Epithelial cell of proximal tubule (primary cell): ENCODE measurements around the gene FKBP1A. TPM values are rescaled to one million over a fixed set of nuclear protein-coding genes. Genes with fewer than 3 reads are reported as not detected.

Experiments
- DNase-seq: peaks from one replicate; pipeline ENCODE4 v3.0.0-alpha.2; 2011; ENCODE audit warnings: low read depth
- H3K4me3 ChIP-seq: 2 replicates; pipeline ENCODE4 v1.5.1; 2011; ENCODE audit warnings: low read depth, mild to moderate bottlenecking, low read length
- CTCF ChIP-seq: conservative IDR thresholded peaks from 2 replicates; pipeline ENCODE4 v1.5.1; 2012; ENCODE audit warnings: low read depth, mild to moderate bottlenecking, low read length
- total RNA-seq: library from RNA; depleted of rRNA; stranded (reverse); fragments of >200 nt; gene quantifications from 2 replicates; pipeline ENCODE4 v1.2.3, GENCODE V29; 2015

Gene FKBP1A
- total RNA-seq, 1 donor from 2014 or later: 188 TPM

- H3K4me3 ChIP-seq: no peak overlapping the region
- DNase-seq: no peak
- no peak for TF ChIP-seq CTCF
These were observed 24.9 kb upstream of the FKBP1A start for GRCh38 chr20:1417790-1418189.

- DNase-seq: no peak
- H3K4me3 ChIP-seq: no peak overlapping the region
- TF ChIP-seq CTCF: no peak
These were observed 24.4 kb upstream of the FKBP1A start for GRCh38 chr20:1417273-1417672.

GRCh38 chr20:1415667-1416468 is 23.0 kb upstream of the FKBP1A start:
- TF ChIP-seq CTCF: no peak
- H3K4me3 ChIP-seq: no peak overlapping the region
- DNase-seq: peak; percentile 93

GRCh38 chr20:1414982-1415381 is 22.1 kb upstream of the FKBP1A start:
- TF ChIP-seq CTCF: no peak
- H3K4me3 ChIP-seq: no peak overlapping the region
- DNase-seq: no peak

GRCh38 chr20:1405801-1406200 is 12.9 kb upstream of the FKBP1A start:
- no peak for DNase-seq
- TF ChIP-seq CTCF: no peak
- no peak overlapping the region for H3K4me3 ChIP-seq

- no peak for DNase-seq
- no peak overlapping the region for H3K4me3 ChIP-seq
- TF ChIP-seq CTCF: no peak
These were observed 10.8 kb upstream of the FKBP1A start for GRCh38 chr20:1403624-1404023.

- DNase-seq: no peak
- no peak overlapping the region for H3K4me3 ChIP-seq
- no peak for TF ChIP-seq CTCF
These were observed 9.3 kb upstream of the FKBP1A start for GRCh38 chr20:1402149-1402548.
